Bladder microvascular endothelial cell (primary cell): ENCODE data around the gene NRXN2. TPM values are rescaled to one million over a fixed set of nuclear protein-coding genes. Genes with fewer than 3 reads are reported as not detected.

ENCODE experiments used
- total RNA-seq: library from RNA; depleted of rRNA; stranded (reverse); fragments of >200 nt; gene quantifications from 2 replicates; pipeline ENCODE4 v1.2.3, GENCODE V29; 2014

NRXN2 gene
- total RNA-seq, result 0.49 TPM in 1 of 2 replicates, not detected in the other

GRCh38 chr11:64723117-64723906 lies at the start of gene NRXN2:
NRXN2 (minus strand) TSS chr11:64723197; CDS start chr11:64713699, 9,498 bp downstream.

GRCh38 chr11:64759722-64760719 lies 37.0 kb upstream of the NRXN2 start, which contains the start of gene PYGM:
PYGM (minus strand) TSS chr11:64759974; CDS start chr11:64759898, 76 bp downstream.

GRCh38 chr11:64743591-64744543 lies 20.9 kb upstream of the NRXN2 start, which contains the start of gene RASGRP2:
RASGRP2 (minus strand) TSS chr11:64744142; CDS start chr11:64742866, 1,276 bp downstream.

GRCh38 chr11:64590763-64591221 lies 132.2 kb downstream of the NRXN2 start, which contains the start of gene SLC22A12:
SLC22A12 (plus strand) TSS chr11:64591220; CDS start chr11:64591557, 337 bp downstream.

Other genes with a start within 250 kb of the NRXN2 start
- not detected in 2 replicates for gene SLC22A11, start 167.3 kb downstream of the NRXN2 start, total RNA-seq
- gene SLC22A12, start 132.0 kb downstream of the NRXN2 start, total RNA-seq, result not detected in 2 replicates
- gene RASGRP2, start 20.9 kb upstream of the NRXN2 start, total RNA-seq, result 0.49 and 1.2 TPM in 2 replicates
- 0.16 and 0.44 TPM in 2 replicates for gene PYGM, start 36.8 kb upstream of the NRXN2 start, total RNA-seq
- gene SF1, start 55.3 kb upstream of the NRXN2 start, total RNA-seq, result 60.1 and 133 TPM in 2 replicates
- 18.6 and 41.5 TPM in 2 replicates for gene MAP4K2, start 80.0 kb upstream of the NRXN2 start, total RNA-seq
- 9.4 and 26.4 TPM in 2 replicates for gene MEN1, start 87.4 kb upstream of the NRXN2 start, total RNA-seq
- 0.16 and 0.25 TPM in 2 replicates for gene CDC42BPG, start 121.5 kb upstream of the NRXN2 start, total RNA-seq
- 43.5 and 108 TPM in 2 replicates for gene EHD1, start 155.4 kb upstream of the NRXN2 start, total RNA-seq
- gene ATG2A, start 194.0 kb upstream of the NRXN2 start, total RNA-seq, result 7.0 and 13.4 TPM in 2 replicates
- gene PPP2R5B, start 201.5 kb upstream of the NRXN2 start, total RNA-seq, result 7.6 and 13.6 TPM in 2 replicates
- gene GPHA2, start 212.7 kb upstream of the NRXN2 start, total RNA-seq, result not detected in 2 replicates
- gene MAJIN, start 248.9 kb upstream of the NRXN2 start, total RNA-seq, result not detected in 2 replicates